Stimulated activated CD4-positive, alpha-beta T cell treated with anti-CD3 and anti-CD28 coated beads, Interleukin-1b, Interleukin-23, amount 100 ng/mL, for 24 hours (primary cell): ENCODE data around the gene USP17L19.
"Not testable (repeated sequence)": the region's sequence is repeated elsewhere in the genome, so short reads cannot be mapped to it uniquely, and the experiment has no call there.

ENCODE experiments used
- DNase-seq, 4 experiments: peaks; one replicate each; pipeline ENCODE4 v3.0.0-alpha.2; 2020; ENCODE audit warnings: low read depth in 4 of 4, low spot score in 1 of 4

Gene USP17L19

GRCh38 chr4:9253078-9253477 lies at the start of gene USP17L19:
USP17L19 (plus strand) TSS chr4:9253378; CDS start chr4:9253378, 0 bp downstream.
- not testable (repeated sequence) for DNase-seq

GRCh38 chr4:9210357-9210756 lies 42.8 kb upstream of the USP17L19 start, which contains the start of gene USP17L10:
USP17L10 (plus strand) TSS chr4:9210657; CDS start chr4:9210657, 0 bp downstream.
- DNase-seq: not testable (repeated sequence)

GRCh38 chr4:9214701-9215100 lies 38.5 kb upstream of the USP17L19 start:
- DNase-seq: not testable (repeated sequence)

- not testable (repeated sequence) for DNase-seq
These were observed 38.1 kb upstream of the USP17L19 start, which contains the start of gene USP17L11 for GRCh38 chr4:9215105-9215504. USP17L11 (plus strand) TSS chr4:9215405; CDS start chr4:9215405, 0 bp downstream.

- not testable (repeated sequence) for DNase-seq
These were observed 33.3 kb upstream of the USP17L19 start, which contains the start of gene USP17L12 for GRCh38 chr4:9219852-9220251. USP17L12 (plus strand) TSS chr4:9220152; CDS start chr4:9220152, 0 bp downstream.

GRCh38 chr4:9224596-9224995 lies 28.6 kb upstream of the USP17L19 start, which contains the start of gene USP17L13:
USP17L13 (plus strand) TSS chr4:9224896; CDS start chr4:9224896, 0 bp downstream.
- not testable (repeated sequence) for DNase-seq

- not testable (repeated sequence) for DNase-seq
These were observed 22.9 kb upstream of the USP17L19 start for GRCh38 chr4:9230249-9230648.

- DNase-seq: not testable (repeated sequence)
These were observed 19.1 kb upstream of the USP17L19 start, which contains the start of gene USP17L15 for GRCh38 chr4:9234085-9234484. USP17L15 (plus strand) TSS chr4:9234385; CDS start chr4:9234385, 0 bp downstream.

- DNase-seq: not testable (repeated sequence)
These were observed 14.7 kb upstream of the USP17L19 start for GRCh38 chr4:9238461-9238860.

- DNase-seq: not testable (repeated sequence)
These were observed 9.6 kb upstream of the USP17L19 start, which contains the start of gene USP17L17 for GRCh38 chr4:9243579-9243978. USP17L17 (plus strand) TSS chr4:9243879; CDS start chr4:9243879, 0 bp downstream.

- DNase-seq: not testable (repeated sequence)
These were observed 5.1 kb upstream of the USP17L19 start, which contains the start of gene USP17L18 for GRCh38 chr4:9247953-9248680. USP17L18 (plus strand) TSS chr4:9248630; CDS start chr4:9248630, 0 bp downstream.

GRCh38 chr4:9257824-9258223 lies 4.6 kb downstream of the USP17L19 start, which contains the start of gene USP17L20:
USP17L20 (plus strand) TSS chr4:9258124; CDS start chr4:9258124, 0 bp downstream.
- DNase-seq: not testable (repeated sequence)

GRCh38 chr4:9262572-9262971 lies 9.4 kb downstream of the USP17L19 start, which contains the start of gene USP17L21:
USP17L21 (plus strand) TSS chr4:9262872; CDS start chr4:9262872, 0 bp downstream.
- not testable (repeated sequence) for DNase-seq

GRCh38 chr4:9267319-9267718 lies 14.1 kb downstream of the USP17L19 start, which contains the start of gene USP17L22:
USP17L22 (plus strand) TSS chr4:9267619; CDS start chr4:9267619, 0 bp downstream.
- DNase-seq: not testable (repeated sequence)

GRCh38 chr4:9271719-9272118 lies 18.5 kb downstream of the USP17L19 start:
- DNase-seq: not testable (repeated sequence)
